Glutamatergic neuron (in vitro differentiated cells): ENCODE results near the gene PLPP3. TPM values are rescaled to one million over a fixed set of nuclear protein-coding genes. Genes with fewer than 3 reads are reported as not detected.

Source experiments
- DNase-seq: peaks from one replicate; pipeline ENCODE4 v3.0.0; 2022
- H3K27ac Mint-ChIP-seq: one replicate; pipeline ENCODE4 v1.8.0; 2020; ENCODE audit warnings: mild to moderate bottlenecking, mixed read lengths, inconsistent platforms; ENCODE audit not compliant: unreplicated experiment
- H3K27me3 Mint-ChIP-seq: one replicate; pipeline ENCODE4 v1.8.0; 2020; ENCODE audit warnings: mild to moderate bottlenecking, moderate library complexity, mixed read lengths, inconsistent platforms; ENCODE audit not compliant: unreplicated experiment
- H3K36me3 Mint-ChIP-seq: one replicate; pipeline ENCODE4 v1.8.0; 2020; ENCODE audit warnings: mild to moderate bottlenecking, mixed read lengths, inconsistent platforms; ENCODE audit not compliant: unreplicated experiment
- H3K4me1 Mint-ChIP-seq: one replicate; pipeline ENCODE4 v1.8.0; 2020; ENCODE audit warnings: mild to moderate bottlenecking, low read depth, mixed read lengths, inconsistent platforms; ENCODE audit not compliant: unreplicated experiment
- H3K4me3 Mint-ChIP-seq: one replicate; pipeline ENCODE4 v1.8.0; 2020; ENCODE audit warnings: mild to moderate bottlenecking, mixed read lengths, inconsistent platforms; ENCODE audit not compliant: unreplicated experiment
- H3K9me3 Mint-ChIP-seq: one replicate; pipeline ENCODE4 v1.8.0; 2020; ENCODE audit warnings: mild to moderate bottlenecking, moderate library complexity, mixed read lengths, inconsistent platforms; ENCODE audit not compliant: unreplicated experiment
- CTCF ChIP-seq: fragments of 200-600 bp; sonication (generic); IDR thresholded peaks from one replicate; pipeline ENCODE4 v1.5.0; 2021; ENCODE audit not compliant: partially characterized antibody, unreplicated experiment
- total RNA-seq: library from RNA; stranded (reverse); fragmentation: NEBNext Ultra II Directional; extraction: Animal tissue kit (Norgen Biotek cat#: 25700); gene quantifications from one replicate; pipeline ENCODE4 v1.2.1, GENCODE V29; 2021; ENCODE audit not compliant: unreplicated experiment

Gene PLPP3
- total RNA-seq, 1 donor from 2014 or later, result 11.7 TPM

- Mint-ChIP-seq H3K4me3 (no peak overlapping the region), H3K36me3 (no peaks in the 10 kb centered on the region), H3K27ac (no peak overlapping the region), H3K27me3 (peaks cover 8% of the 10 kb centered on the region), H3K4me1 (peaks cover 25% of the 10 kb centered on the region), H3K9me3 (peaks cover 6% of the 10 kb centered on the region)
- TF ChIP-seq CTCF, result no peak
- DNase-seq, result no peak
Observed at GRCh38 chr1:56491441-56491840, 87.9 kb downstream of the PLPP3 start.

GRCh38 chr1:56490619-56491018 is 88.7 kb downstream of the PLPP3 start:
- Mint-ChIP-seq H3K9me3 (peaks cover 5% of the 10 kb centered on the region), H3K27me3 (peaks cover 6% of the 10 kb centered on the region), H3K4me3 (no peak overlapping the region), H3K4me1 (peaks cover 17% of the 10 kb centered on the region), H3K27ac (no peak overlapping the region), H3K36me3 (no peaks in the 10 kb centered on the region)
- TF ChIP-seq CTCF, result no peak
- no peak for DNase-seq

GRCh38 chr1:56489695-56490094 is 89.7 kb downstream of the PLPP3 start:
- Mint-ChIP-seq H3K27ac (no peak overlapping the region), H3K4me1 (peaks cover 9% of the 10 kb centered on the region), H3K36me3 (no peaks in the 10 kb centered on the region), H3K27me3 (no peaks in the 10 kb centered on the region), H3K9me3 (no peaks in the 10 kb centered on the region), H3K4me3 (no peak overlapping the region)
- TF ChIP-seq CTCF, result no peak
- DNase-seq, result no peak

GRCh38 chr1:56484695-56485094 is 94.7 kb downstream of the PLPP3 start:
- Mint-ChIP-seq H3K4me1 (peaks cover 4% of the 10 kb centered on the region), H3K4me3 (no peak overlapping the region), H3K9me3 (no peaks in the 10 kb centered on the region), H3K27ac (no peak overlapping the region), H3K36me3 (no peaks in the 10 kb centered on the region), H3K27me3 (no peaks in the 10 kb centered on the region)
- no peak for TF ChIP-seq CTCF
- DNase-seq, result no peak

GRCh38 chr1:56483104-56483503 is 96.3 kb downstream of the PLPP3 start:
- peaks cover 4% of the 10 kb centered on the region for H3K4me1 Mint-ChIP-seq
- no peak overlapping the region for H3K27ac Mint-ChIP-seq
- no peak for DNase-seq
- no peak overlapping the region for H3K4me3 Mint-ChIP-seq
- no peaks in the 10 kb centered on the region for H3K27me3 Mint-ChIP-seq
- peaks cover 3% of the 10 kb centered on the region for H3K9me3 Mint-ChIP-seq
- TF ChIP-seq CTCF, result no peak
- no peaks in the 10 kb centered on the region for H3K36me3 Mint-ChIP-seq
